Panc1 (cell line): ENCODE data around the gene MRPS12. TPM values are rescaled to one million over a fixed set of nuclear protein-coding genes. Genes with fewer than 3 reads are reported as not detected.
"Not testable (repeated sequence)": the region's sequence is repeated elsewhere in the genome, so short reads cannot be mapped to it uniquely, and the experiment has no call there.

ENCODE experiments used
- ATAC-seq: fragments of 200-7000 bp; cut with Tn5 transposase; 2 replicates; pipeline ENCODE4 v1.9.1; 2020; ENCODE audit warnings: mild to moderate bottlenecking, moderate library complexity
- BruUV-seq: library from RNA; stranded (reverse); fragments of 400-500 nt; replicated peaks from 2 replicates; lab custom pipeline; 2021; lab: Mats Ljungman, UMichigan
- CTCF ChIA-PET: fragments of 300-600 bp; sonication (Branson Sonifier 250); formaldehyde crosslinking; loops from one replicate; lab custom pipeline; 2022; ENCODE audit warnings: antibody characterized with exemption; lab: Charles Lee
- POLR2A ChIA-PET: fragments of 300-600 bp; sonication (Branson Sonifier 250); formaldehyde crosslinking; loops from one replicate; lab custom pipeline; 2022; ENCODE audit warnings: antibody characterized with exemption; lab: Charles Lee
- DNase-seq: peaks from one replicate; pipeline ENCODE4 v3.0.0-alpha.2; 2010; ENCODE audit warnings: low read depth, low spot score
- H3K27ac ChIP-seq: 2 replicates; pipeline ENCODE4 v1.5.1; 2011; ENCODE audit warnings: mild to moderate bottlenecking, low read length, inconsistent platforms
- H3K27me3 ChIP-seq: fragments of 200-500 bp; sonication (Bioruptor generic); 2 replicates; pipeline ENCODE4 v1.6.0; 2014; ENCODE audit warnings: low read length, inconsistent platforms; ENCODE audit not compliant: control insufficient read depth, insufficient read depth
- H3K36me3 ChIP-seq: fragments of 200-500 bp; sonication (Bioruptor generic); 2 replicates; pipeline ENCODE4 v1.5.1; 2014; ENCODE audit warnings: inconsistent platforms, mild to moderate bottlenecking, low read length, moderate library complexity; ENCODE audit not compliant: control insufficient read depth, insufficient read depth
- H3K4me1 ChIP-seq: 2 replicates; pipeline ENCODE4 v1.5.1; 2011; ENCODE audit warnings: inconsistent platforms, mild to moderate bottlenecking, low read length, moderate library complexity; ENCODE audit not compliant: control insufficient read depth, insufficient read depth
- H3K4me3 ChIP-seq, 2 experiments: 2 replicates each; pipeline ENCODE4 v1.5.1; 2011 to 2012; ENCODE audit warnings: low read depth in 2 of 2, low read length in 2 of 2, mild to moderate bottlenecking in 2 of 2, inconsistent platforms in 1 of 2, moderate library complexity in 1 of 2
- H3K9me3 ChIP-seq: fragments of 200-500 bp; sonication (Bioruptor generic); 2 replicates; pipeline ENCODE4 v1.5.1; 2014; ENCODE audit warnings: low read depth, mild to moderate bottlenecking, inconsistent platforms, low read length, moderate library complexity; ENCODE audit not compliant: control insufficient read depth, insufficient read depth
- POLR2AphosphoS5 ChIP-seq: IDR thresholded peaks from 2 replicates; pipeline ENCODE4 v1.6.1; 2012; ENCODE audit warnings: mild to moderate bottlenecking, low read depth, low read length, moderate library complexity
- SIN3A ChIP-seq: IDR thresholded peaks from 2 replicates; pipeline ENCODE4 v1.6.1; 2012; ENCODE audit warnings: low read depth, mild to moderate bottlenecking, low read length, moderate library complexity, borderline replicate concordance; ENCODE audit not compliant: insufficient read depth
- TCF7L2 ChIP-seq: IDR thresholded peaks from 2 replicates; pipeline ENCODE4 v1.6.1; 2011; ENCODE audit warnings: mild to moderate bottlenecking, low read depth, low read length, inconsistent platforms
- in situ Hi-C: cut with HindIII; loops from 2 replicates; pipeline ENCODE4 v1.10.0; 2016; ENCODE audit warnings: low sequenced_read_pairs, low pct_unique_long_range_greater_than_20kb
- intact Hi-C: fragments of 100-400 bp; cut with micrococcal nuclease; formaldehyde crosslinking; loops from one replicate; pipeline ENCODE4 v1.10.0; 2022; ENCODE audit not compliant: unreplicated experiment
- total RNA-seq: library from RNA; stranded (reverse); gene quantifications from one replicate; pipeline ENCODE4 v1.2.1, GENCODE V29; 2021; ENCODE audit not compliant: unreplicated experiment
- TF ChIP-seq, protein P1 (sequence below), 2 experiments: IDR thresholded peaks; 2 replicates each; pipeline ENCODE4 v1.6.1; 2011 to 2012; ENCODE audit warnings: low read depth in 2 of 2, control low read depth in 1 of 2, low read length in 1 of 2, mild to moderate bottlenecking in 1 of 2, moderate library complexity in 1 of 2; ENCODE audit not compliant: insufficient read depth in 1 of 2
- TF ChIP-seq, protein P2 (sequence below): fragments of 450-650 bp; IDR thresholded peaks from 2 replicates; pipeline ENCODE4 v1.5.1; 2017; ENCODE audit warnings: mild to moderate bottlenecking

MRPS12 gene
- total RNA-seq, 1 experiment from 2014 or later: 511 TPM

DNA sequence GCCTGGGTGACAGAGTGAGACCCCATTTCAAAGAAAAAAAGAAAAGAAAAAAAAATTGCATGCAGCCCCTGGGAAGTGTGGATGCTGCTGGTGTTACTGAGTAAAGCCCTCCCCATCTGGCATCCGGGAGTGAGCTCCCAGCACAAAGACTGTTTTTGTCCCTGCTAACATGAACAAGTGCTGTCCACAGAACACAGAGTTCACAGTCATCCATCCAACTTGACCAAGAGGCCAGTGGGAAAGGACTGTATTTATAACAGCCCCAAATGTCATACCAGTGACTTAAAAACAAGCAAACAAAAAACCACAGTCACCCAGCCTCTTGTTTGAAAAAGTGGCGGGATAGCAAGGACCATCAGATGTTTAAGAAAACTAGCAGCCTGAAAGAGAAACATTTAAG is 34.0 kb downstream of the MRPS12 start:
- no peaks in the 10 kb centered on the region for H3K9me3 ChIP-seq
- no peak overlapping the region for H3K27ac ChIP-seq
- ChIA-PET CTCF (interaction anchor here (0.6 to 1.6 kb wide), 4 partner anchors 11 to 349 kb away, joined by 3 to 6 read pairs (median 4); partner anchors contain the start of gene FBXO17), POLR2A (interaction anchor here (0.6 kb wide), 1 partner anchor 29 kb away, joined by 3 read pairs; no protein-coding TSS in a partner anchor)
- no peak for DNase-seq
- no TSS peak for BruUV-seq
- intact Hi-C loops: loop anchor here (10.0 kb wide), 1 partner anchor 220 kb away; no protein-coding TSS in a partner anchor
- no peak for ATAC-seq
- H3K27me3 ChIP-seq: no peaks in the 10 kb centered on the region
- H3K36me3 ChIP-seq: peaks cover 13% of the 10 kb centered on the region
- TF ChIP-seq, protein P1, sequence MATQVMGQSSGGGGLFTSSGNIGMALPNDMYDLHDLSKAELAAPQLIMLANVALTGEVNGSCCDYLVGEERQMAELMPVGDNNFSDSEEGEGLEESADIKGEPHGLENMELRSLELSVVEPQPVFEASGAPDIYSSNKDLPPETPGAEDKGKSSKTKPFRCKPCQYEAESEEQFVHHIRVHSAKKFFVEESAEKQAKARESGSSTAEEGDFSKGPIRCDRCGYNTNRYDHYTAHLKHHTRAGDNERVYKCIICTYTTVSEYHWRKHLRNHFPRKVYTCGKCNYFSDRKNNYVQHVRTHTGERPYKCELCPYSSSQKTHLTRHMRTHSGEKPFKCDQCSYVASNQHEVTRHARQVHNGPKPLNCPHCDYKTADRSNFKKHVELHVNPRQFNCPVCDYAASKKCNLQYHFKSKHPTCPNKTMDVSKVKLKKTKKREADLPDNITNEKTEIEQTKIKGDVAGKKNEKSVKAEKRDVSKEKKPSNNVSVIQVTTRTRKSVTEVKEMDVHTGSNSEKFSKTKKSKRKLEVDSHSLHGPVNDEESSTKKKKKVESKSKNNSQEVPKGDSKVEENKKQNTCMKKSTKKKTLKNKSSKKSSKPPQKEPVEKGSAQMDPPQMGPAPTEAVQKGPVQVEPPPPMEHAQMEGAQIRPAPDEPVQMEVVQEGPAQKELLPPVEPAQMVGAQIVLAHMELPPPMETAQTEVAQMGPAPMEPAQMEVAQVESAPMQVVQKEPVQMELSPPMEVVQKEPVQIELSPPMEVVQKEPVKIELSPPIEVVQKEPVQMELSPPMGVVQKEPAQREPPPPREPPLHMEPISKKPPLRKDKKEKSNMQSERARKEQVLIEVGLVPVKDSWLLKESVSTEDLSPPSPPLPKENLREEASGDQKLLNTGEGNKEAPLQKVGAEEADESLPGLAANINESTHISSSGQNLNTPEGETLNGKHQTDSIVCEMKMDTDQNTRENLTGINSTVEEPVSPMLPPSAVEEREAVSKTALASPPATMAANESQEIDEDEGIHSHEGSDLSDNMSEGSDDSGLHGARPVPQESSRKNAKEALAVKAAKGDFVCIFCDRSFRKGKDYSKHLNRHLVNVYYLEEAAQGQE (IDR thresholded peaks at IDR 0.05; ENCODE audit: insufficient read depth in 1 of 2, low read depth in 2 of 2, low read length in 1 of 2): no peak
- TF ChIP-seq POLR2AphosphoS5: no peak
- TF ChIP-seq SIN3A: no peak
- TF ChIP-seq, protein P2, sequence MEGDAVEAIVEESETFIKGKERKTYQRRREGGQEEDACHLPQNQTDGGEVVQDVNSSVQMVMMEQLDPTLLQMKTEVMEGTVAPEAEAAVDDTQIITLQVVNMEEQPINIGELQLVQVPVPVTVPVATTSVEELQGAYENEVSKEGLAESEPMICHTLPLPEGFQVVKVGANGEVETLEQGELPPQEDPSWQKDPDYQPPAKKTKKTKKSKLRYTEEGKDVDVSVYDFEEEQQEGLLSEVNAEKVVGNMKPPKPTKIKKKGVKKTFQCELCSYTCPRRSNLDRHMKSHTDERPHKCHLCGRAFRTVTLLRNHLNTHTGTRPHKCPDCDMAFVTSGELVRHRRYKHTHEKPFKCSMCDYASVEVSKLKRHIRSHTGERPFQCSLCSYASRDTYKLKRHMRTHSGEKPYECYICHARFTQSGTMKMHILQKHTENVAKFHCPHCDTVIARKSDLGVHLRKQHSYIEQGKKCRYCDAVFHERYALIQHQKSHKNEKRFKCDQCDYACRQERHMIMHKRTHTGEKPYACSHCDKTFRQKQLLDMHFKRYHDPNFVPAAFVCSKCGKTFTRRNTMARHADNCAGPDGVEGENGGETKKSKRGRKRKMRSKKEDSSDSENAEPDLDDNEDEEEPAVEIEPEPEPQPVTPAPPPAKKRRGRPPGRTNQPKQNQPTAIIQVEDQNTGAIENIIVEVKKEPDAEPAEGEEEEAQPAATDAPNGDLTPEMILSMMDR: no peak
- no peak for TF ChIP-seq TCF7L2
- peaks cover 7% of the 10 kb centered on the region for H3K4me1 ChIP-seq
- no peak overlapping the region for H3K4me3 ChIP-seq
- in situ Hi-C loops: no loop called here

DNA sequence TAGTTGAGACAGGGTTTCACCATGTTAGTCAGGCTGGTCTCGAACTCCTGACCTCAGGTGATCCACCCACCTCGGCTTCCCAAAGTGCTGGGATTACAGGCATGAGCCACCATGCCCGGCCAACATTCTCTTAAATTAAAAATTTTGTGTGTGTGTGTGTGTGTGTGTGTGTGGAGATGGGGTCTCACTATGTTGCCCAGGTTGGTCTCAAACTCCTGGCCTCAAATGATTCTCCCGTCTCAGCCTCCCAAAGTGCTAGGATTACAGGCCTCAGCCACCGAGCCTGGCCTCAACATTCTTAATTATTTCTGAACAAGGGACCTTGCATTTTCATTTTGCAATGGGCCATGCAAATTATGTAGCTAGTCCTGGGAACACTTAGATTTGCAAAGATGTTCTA is 35.4 kb downstream of the MRPS12 start:
- in situ Hi-C loops, H3K4me3 ChIP-seq, ATAC-seq, BruUV-seq, H3K27me3 ChIP-seq, H3K4me1 ChIP-seq, H3K9me3 ChIP-seq, DNase-seq, POLR2A ChIA-PET, H3K27ac ChIP-seq: not testable (repeated sequence)
- intact Hi-C loops: loop anchor here (10.0 kb wide), 1 partner anchor 219 kb away; no protein-coding TSS in a partner anchor
- peaks cover 13% of the 10 kb centered on the region for H3K36me3 ChIP-seq
- CTCF ChIA-PET: interaction anchor here (0.7 to 1.5 kb wide), 3 partner anchors 9 to 837 kb away, joined by 3 to 6 read pairs (median 3); partner anchors contain the start of gene FBXO17
